ENCODE results near the gene PCYT1A. TPM values are rescaled to one million over a fixed set of nuclear protein-coding genes. Genes with fewer than 3 reads are reported as not detected.

Gene PCYT1A
- total RNA-seq, 1 donor from 2014 or later: 55.2 TPM

DNA sequence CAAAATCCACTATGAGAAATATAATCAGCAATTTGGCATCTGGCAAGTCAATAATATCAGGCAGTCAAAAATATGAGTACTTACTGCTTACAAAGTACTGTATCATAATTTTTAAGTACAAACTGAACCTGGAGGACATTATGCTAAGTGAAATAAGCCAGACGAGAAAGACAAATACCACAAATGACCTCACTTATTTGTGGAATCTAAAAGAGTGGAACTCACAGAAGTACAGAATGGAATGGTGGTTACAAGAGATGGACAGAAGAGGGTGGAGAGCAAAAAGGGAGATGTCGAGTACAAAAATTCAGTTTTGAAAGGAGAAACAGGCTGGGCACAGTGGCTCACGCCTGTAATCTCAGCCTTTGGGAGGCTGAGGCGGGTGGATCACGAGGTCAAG, 12.4 kb downstream of the PCYT1A start:
- H3K4me3 Mint-ChIP-seq (ENCODE audit: unreplicated experiment): peak overlapping the region; percentile 4
- H3K27ac Mint-ChIP-seq (ENCODE audit: unreplicated experiment): no peak overlapping the region
- DNase-seq (ENCODE audit: low spot score): no peak

DNA sequence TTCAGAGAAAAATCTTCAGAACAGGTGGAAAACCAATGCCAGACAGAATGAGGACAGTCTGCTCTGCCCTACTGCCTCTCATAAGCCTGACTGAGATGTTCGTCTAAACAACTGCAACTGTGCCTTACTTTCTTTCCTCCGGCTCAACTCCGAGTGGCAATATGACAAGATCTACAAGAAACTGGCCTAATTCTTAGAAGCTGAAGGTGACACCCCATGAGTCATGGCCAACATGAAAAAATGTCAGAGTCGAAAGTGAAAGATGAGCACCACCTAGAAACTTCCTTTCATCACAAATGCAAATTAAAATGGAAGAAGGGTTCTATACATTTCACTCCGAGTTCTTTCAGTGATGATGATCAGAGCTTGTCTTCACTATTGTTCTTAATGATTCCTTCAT, 12.9 kb downstream of the PCYT1A start:
- Mint-ChIP-seq H3K9me3 (ENCODE audit: unreplicated experiment) (no peaks in the 10 kb centered on the region), H3K4me1 (ENCODE audit: unreplicated experiment) (peaks cover 9% of the 10 kb centered on the region), H3K36me3 (ENCODE audit: low read depth, unreplicated experiment) (peaks cover 33% of the 10 kb centered on the region), H3K4me3 (ENCODE audit: unreplicated experiment) (peak overlapping the region; percentile 32), H3K27ac (ENCODE audit: unreplicated experiment) (no peak overlapping the region), H3K27me3 (ENCODE audit: unreplicated experiment) (peaks cover 2% of the 10 kb centered on the region)
- TF ChIP-seq, protein P1, sequence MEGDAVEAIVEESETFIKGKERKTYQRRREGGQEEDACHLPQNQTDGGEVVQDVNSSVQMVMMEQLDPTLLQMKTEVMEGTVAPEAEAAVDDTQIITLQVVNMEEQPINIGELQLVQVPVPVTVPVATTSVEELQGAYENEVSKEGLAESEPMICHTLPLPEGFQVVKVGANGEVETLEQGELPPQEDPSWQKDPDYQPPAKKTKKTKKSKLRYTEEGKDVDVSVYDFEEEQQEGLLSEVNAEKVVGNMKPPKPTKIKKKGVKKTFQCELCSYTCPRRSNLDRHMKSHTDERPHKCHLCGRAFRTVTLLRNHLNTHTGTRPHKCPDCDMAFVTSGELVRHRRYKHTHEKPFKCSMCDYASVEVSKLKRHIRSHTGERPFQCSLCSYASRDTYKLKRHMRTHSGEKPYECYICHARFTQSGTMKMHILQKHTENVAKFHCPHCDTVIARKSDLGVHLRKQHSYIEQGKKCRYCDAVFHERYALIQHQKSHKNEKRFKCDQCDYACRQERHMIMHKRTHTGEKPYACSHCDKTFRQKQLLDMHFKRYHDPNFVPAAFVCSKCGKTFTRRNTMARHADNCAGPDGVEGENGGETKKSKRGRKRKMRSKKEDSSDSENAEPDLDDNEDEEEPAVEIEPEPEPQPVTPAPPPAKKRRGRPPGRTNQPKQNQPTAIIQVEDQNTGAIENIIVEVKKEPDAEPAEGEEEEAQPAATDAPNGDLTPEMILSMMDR (IDR thresholded peaks at IDR 0.05; ENCODE audit: unreplicated experiment): no peak
- no peak for DNase-seq (ENCODE audit: low spot score)

More for the DNA sequence above, 12.4 kb downstream of the PCYT1A start:
- TF ChIP-seq, protein P1 (IDR thresholded peaks at IDR 0.05; ENCODE audit: unreplicated experiment): no peak
- peaks cover 30% of the 10 kb centered on the region for H3K36me3 Mint-ChIP-seq (ENCODE audit: low read depth, unreplicated experiment)
- peaks cover 9% of the 10 kb centered on the region for H3K4me1 Mint-ChIP-seq (ENCODE audit: unreplicated experiment)
- H3K27me3 Mint-ChIP-seq (ENCODE audit: unreplicated experiment): peaks cover 2% of the 10 kb centered on the region
- no peaks in the 10 kb centered on the region for H3K9me3 Mint-ChIP-seq (ENCODE audit: unreplicated experiment)

DNA sequence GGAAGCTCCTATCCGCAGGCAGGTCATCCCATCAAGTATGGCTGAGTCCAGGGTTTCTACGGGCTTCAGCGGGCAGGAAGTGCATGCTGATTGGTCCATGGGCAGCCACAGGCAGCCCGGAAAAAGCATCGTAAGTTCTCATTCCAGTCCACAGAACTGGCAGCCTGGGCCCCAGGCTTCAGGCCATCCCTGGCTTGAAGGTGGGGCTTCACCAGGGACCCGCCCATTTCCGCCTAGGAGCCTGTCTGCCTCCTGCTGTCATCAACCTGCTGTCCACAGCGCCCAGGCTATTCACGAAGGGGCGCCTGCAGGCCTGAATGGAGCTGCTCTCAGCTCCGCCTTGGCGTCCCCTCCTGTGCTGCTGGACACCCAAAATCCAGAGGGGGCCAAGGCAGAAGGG, 13.9 kb downstream of the PCYT1A start:
- DNase-seq (ENCODE audit: low spot score): no peak
- H3K4me1 Mint-ChIP-seq (ENCODE audit: unreplicated experiment): peaks cover 6% of the 10 kb centered on the region
- no peak overlapping the region for H3K27ac Mint-ChIP-seq (ENCODE audit: unreplicated experiment)
- H3K4me3 Mint-ChIP-seq (ENCODE audit: unreplicated experiment): no peak overlapping the region
- peaks cover 3% of the 10 kb centered on the region for H3K27me3 Mint-ChIP-seq (ENCODE audit: unreplicated experiment)
- H3K36me3 Mint-ChIP-seq (ENCODE audit: low read depth, unreplicated experiment): peaks cover 33% of the 10 kb centered on the region
- TF ChIP-seq, protein P1 (IDR thresholded peaks at IDR 0.05; ENCODE audit: unreplicated experiment): no peak
- H3K9me3 Mint-ChIP-seq (ENCODE audit: unreplicated experiment): no peaks in the 10 kb centered on the region

DNA sequence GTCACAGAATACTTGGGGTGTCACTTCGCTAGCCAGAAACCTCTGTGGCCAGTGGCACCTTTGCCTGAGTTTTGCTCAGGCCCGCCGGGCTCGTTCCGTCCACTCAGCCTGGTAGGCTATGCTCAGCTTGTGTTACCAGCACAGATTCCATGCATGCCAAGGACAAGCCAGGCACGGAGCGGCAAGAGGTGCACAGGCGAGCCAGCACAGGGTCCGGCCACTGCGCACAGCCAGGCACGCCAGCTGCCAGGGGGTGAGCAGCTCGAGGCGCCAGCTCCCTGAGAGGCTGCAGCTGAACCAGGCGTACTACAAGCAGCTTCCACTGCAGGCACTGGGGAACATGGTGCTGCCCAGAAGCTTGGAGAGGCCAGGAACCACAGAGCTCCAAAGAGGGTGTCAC, 14.7 kb downstream of the PCYT1A start:
- TF ChIP-seq, protein P1 (IDR thresholded peaks at IDR 0.05; ENCODE audit: unreplicated experiment): no peak
- Mint-ChIP-seq H3K4me1 (ENCODE audit: unreplicated experiment) (no peaks in the 10 kb centered on the region), H3K27ac (ENCODE audit: unreplicated experiment) (no peak overlapping the region), H3K27me3 (ENCODE audit: unreplicated experiment) (peaks cover 3% of the 10 kb centered on the region), H3K4me3 (ENCODE audit: unreplicated experiment) (no peak overlapping the region), H3K9me3 (ENCODE audit: unreplicated experiment) (no peaks in the 10 kb centered on the region), H3K36me3 (ENCODE audit: low read depth, unreplicated experiment) (peaks cover 27% of the 10 kb centered on the region)
- DNase-seq (ENCODE audit: low spot score): no peak

DNA sequence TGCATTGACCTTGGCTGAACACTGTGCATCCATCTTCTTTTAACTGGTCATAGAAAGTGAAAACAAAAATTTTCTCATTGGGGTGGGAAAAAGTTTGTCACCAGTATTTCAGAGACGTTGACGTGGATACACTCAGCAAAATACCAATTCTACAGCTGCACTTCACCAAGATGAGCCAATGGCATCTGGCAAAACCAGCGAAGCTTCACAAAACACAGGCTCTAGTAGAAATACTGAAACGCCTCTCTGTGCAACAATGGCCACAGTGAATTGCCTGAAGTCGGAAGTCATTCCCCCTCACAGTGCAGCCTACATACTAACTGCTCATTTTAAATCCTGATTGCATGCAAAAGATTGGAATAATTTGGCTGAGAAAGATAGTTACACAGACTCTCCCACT, 17.0 kb downstream of the PCYT1A start:
- H3K27ac Mint-ChIP-seq (ENCODE audit: unreplicated experiment): no peak overlapping the region
- H3K4me3 Mint-ChIP-seq (ENCODE audit: unreplicated experiment): no peak overlapping the region
- peaks cover 3% of the 10 kb centered on the region for H3K27me3 Mint-ChIP-seq (ENCODE audit: unreplicated experiment)
- H3K9me3 Mint-ChIP-seq (ENCODE audit: unreplicated experiment): no peaks in the 10 kb centered on the region
- no peak for DNase-seq (ENCODE audit: low spot score)
- H3K36me3 Mint-ChIP-seq (ENCODE audit: low read depth, unreplicated experiment): peaks cover 32% of the 10 kb centered on the region
- TF ChIP-seq, protein P1 (IDR thresholded peaks at IDR 0.05; ENCODE audit: unreplicated experiment): no peak
- H3K4me1 Mint-ChIP-seq (ENCODE audit: unreplicated experiment): no peaks in the 10 kb centered on the region

Measured in endothelial cell (in vitro differentiated cells).